ENCODE measurements around the gene SLC49A3. TPM values are rescaled to one million over a fixed set of nuclear protein-coding genes. Genes with fewer than 3 reads are reported as not detected.
A peak's percentile ranks its signal among the peaks of the same experiment; 100 is the strongest.
"Not testable (repeated sequence)": the region's sequence is repeated elsewhere in the genome, so short reads cannot be mapped to it uniquely, and the experiment has no call there.

The SLC49A3 gene
- total RNA-seq, 1 experiment from 2014 or later: not detected

- no peak for DNase-seq (ENCODE audit: low read depth)
These were observed 14.6 kb upstream of the SLC49A3 start for GRCh38 chr4:703336-704197.

GRCh38 chr4:702618-703048 lies 13.7 kb upstream of the SLC49A3 start:
- no peak for DNase-seq (ENCODE audit: low read depth)

GRCh38 chr4:700587-701264 lies 11.8 kb upstream of the SLC49A3 start:
- no peak for DNase-seq (ENCODE audit: low read depth)

GRCh38 chr4:699816-700580 lies 11.0 kb upstream of the SLC49A3 start:
- no peak for DNase-seq (ENCODE audit: low read depth)

GRCh38 chr4:694341-694940 lies 5.5 kb upstream of the SLC49A3 start:
- not testable (repeated sequence) for DNase-seq (ENCODE audit: low read depth)

- no peak for DNase-seq (ENCODE audit: low read depth)
These were observed 4.0 kb upstream of the SLC49A3 start for GRCh38 chr4:692771-693554.

- DNase-seq (ENCODE audit: low read depth): no peak
These were observed 772 bp upstream of the SLC49A3 start for GRCh38 chr4:689723-690122.

GRCh38 chr4:687971-688853 lies 739 bp downstream of the SLC49A3 start:
- no peak for DNase-seq (ENCODE audit: low read depth)

- peak; percentile 91 for DNase-seq (ENCODE audit: low read depth)
These were observed 1.6 kb downstream of the SLC49A3 start for GRCh38 chr4:687048-687970.

GRCh38 chr4:686413-687040 lies 2.4 kb downstream of the SLC49A3 start:
- no peak for DNase-seq (ENCODE audit: low read depth)

- DNase-seq (ENCODE audit: low read depth): no peak
These were observed 3.1 kb downstream of the SLC49A3 start for GRCh38 chr4:685679-686412.

GRCh38 chr4:684623-685327 lies 4.2 kb downstream of the SLC49A3 start:
- DNase-seq (ENCODE audit: low read depth): no peak

GRCh38 chr4:683982-684622 lies 4.8 kb downstream of the SLC49A3 start:
- DNase-seq (ENCODE audit: low read depth): peak; percentile 43

GRCh38 chr4:683247-683897 lies 5.6 kb downstream of the SLC49A3 start:
- no peak for DNase-seq (ENCODE audit: low read depth)

GRCh38 chr4:682490-683172 lies 6.3 kb downstream of the SLC49A3 start:
- DNase-seq (ENCODE audit: low read depth): no peak

Measured in M059J (cell line).